A549 treated with RU486 at 1 μM for 4 hours (cell line): Measurements from ENCODE around the gene GNAO1. TPM values are rescaled to one million over a fixed set of nuclear protein-coding genes. Genes with fewer than 3 reads are reported as not detected.

Source experiments
- total RNA-seq: library from RNA; stranded (reverse); fragments of 200-300 nt; extraction: Qiagen RNA extraction; gene quantifications from 5 replicates; pipeline ENCODE4 v1.2.3, GENCODE V29; 2022; ENCODE audit warnings: low read depth

GNAO1 gene
- 0.29 to 0.74 TPM (median 0.51 TPM) in 5 replicates for total RNA-seq

DNA sequence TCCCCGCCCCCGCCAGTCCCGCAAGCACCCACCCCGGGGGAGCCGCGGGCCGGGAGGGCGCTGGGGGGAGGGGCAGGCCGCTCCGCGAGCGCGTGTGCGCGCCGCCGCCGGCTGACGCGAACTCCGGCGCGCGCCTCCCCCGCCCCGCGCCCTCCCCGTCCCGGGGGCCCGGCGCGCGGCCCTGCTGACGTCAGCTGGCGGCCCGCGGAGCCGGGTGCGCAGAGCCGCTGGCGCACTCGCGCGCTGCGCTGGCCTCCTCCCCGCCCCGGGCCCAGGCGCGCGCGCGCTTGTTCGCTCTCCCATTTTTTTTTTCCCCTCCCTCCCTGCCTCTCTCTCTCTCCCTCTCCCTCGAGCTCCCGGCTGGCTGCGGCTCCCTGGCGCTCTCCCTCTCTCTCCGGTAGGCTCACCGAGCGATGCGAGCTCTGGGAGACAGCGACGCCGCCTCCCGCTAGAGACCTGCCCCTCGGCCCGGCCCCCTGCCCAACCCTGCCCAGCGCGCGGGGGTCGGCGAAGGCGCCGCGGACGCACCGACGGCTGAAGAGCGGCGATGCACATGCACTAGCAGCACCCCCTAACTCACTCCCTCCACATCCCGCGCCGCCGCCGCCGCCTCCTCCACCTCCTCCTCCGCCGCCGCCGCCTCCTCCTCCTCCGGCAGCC is at the start of gene GNAO1:
Gene GNAO1 (plus strand): TSS at position 334 of the 660 bp plus-strand sequence. CDS start 747 bp downstream, outside the sequence.

Other genes with a start within 250 kb of the GNAO1 start
- 53.9 to 71.2 TPM (median 63.9 TPM) in 5 replicates for gene AMFR, start 234.1 kb downstream of the GNAO1 start, total RNA-seq